Thymus (tissue), 14 donors: ENCODE results near the gene UNC13A. TPM values are rescaled to one million over a fixed set of nuclear protein-coding genes. Genes with fewer than 3 reads are reported as not detected.

Experiments
- DNase-seq, 9 donors: peaks; one replicate each; pipeline ENCODE4 v3.0.0-alpha.2; 2013; ENCODE audit warnings: low spot score in 9 of 9, low read depth in 6 of 9, missing footprints in 1 of 9
- H3K27ac ChIP-seq, 2 donors: one replicate each; pipeline ENCODE4 v1.5.1; 2013; ENCODE audit warnings: control low read depth in 1 of 2, low read depth in 1 of 2, low read length in 1 of 2, mild to moderate bottlenecking in 1 of 2, moderate library complexity in 1 of 2
- H3K27me3 ChIP-seq, 2 donors: one replicate each; pipeline ENCODE4 v1.5.1; 2013; ENCODE audit warnings: low read length in 1 of 2; ENCODE audit not compliant: control insufficient read depth in 2 of 2, insufficient read depth in 1 of 2
- H3K36me3 ChIP-seq, 2 donors: one replicate each; pipeline ENCODE4 v1.5.1; 2013; ENCODE audit warnings: low read length in 1 of 2, mild to moderate bottlenecking in 1 of 2, moderate library complexity in 1 of 2; ENCODE audit not compliant: control insufficient read depth in 2 of 2, insufficient read depth in 2 of 2
- H3K4me1 ChIP-seq, 2 donors: one replicate each; pipeline ENCODE4 v1.5.1; 2013; ENCODE audit warnings: low read length in 2 of 2; ENCODE audit not compliant: control insufficient read depth in 2 of 2, insufficient read depth in 2 of 2
- H3K4me3 ChIP-seq, 2 donors: one replicate each; pipeline ENCODE4 v1.5.1; 2013; ENCODE audit warnings: low read length in 2 of 2, control low read depth in 1 of 2, mild to moderate bottlenecking in 1 of 2
- H3K9me3 ChIP-seq, 2 donors: one replicate each; pipeline ENCODE4 v1.5.1; 2013; ENCODE audit warnings: low read length in 1 of 2, mild to moderate bottlenecking in 1 of 2; ENCODE audit not compliant: control insufficient read depth in 2 of 2, insufficient read depth in 1 of 2
- WGBS: extraction: QIAGEN DNeasy Blood & Tissue Kit; methylation state at CpG from one replicate; pipeline ENCODE4 v1.1.7; 2013; 5-methylcytosine and 5-hydroxymethylcytosine counted together
- long read RNA-seq, 10 donors: transcript quantifications; one replicate each; lab custom pipeline, GENCODE V29; 2026
- polyA plus RNA-seq: library from polyadenylated mRNA; stranded (reverse); fragments of 200-250 nt; gene quantifications from one replicate; pipeline ENCODE4 v1.2.3, GENCODE V29; 2013
- total RNA-seq: library from RNA; stranded (reverse); fragments of 120-200 nt; gene quantifications from one replicate; pipeline ENCODE4 v1.2.4, GENCODE V29; 2013
- donor health status: healthy.

UNC13A gene
- total RNA-seq (0.19 TPM), polyA plus RNA-seq (0.32 TPM)
- long read RNA-seq, donor 1, result 0 reads
- long read RNA-seq, donor 2, result 0 reads
- long read RNA-seq, donor 3, result 0 reads
- long read RNA-seq, donor 4, result 0 reads
- long read RNA-seq, donor 5, result 0 reads
- long read RNA-seq, donor 6, result 0 reads
- long read RNA-seq, donor 7, partial matches to known transcripts, result 8 of 8 reads
- long read RNA-seq, donor 7, other reads (novel, unspliced or antisense), result 0 of 8 reads
- long read RNA-seq, donor 8, result 0 reads
- long read RNA-seq, donor 9, result 0 reads
- long read RNA-seq, donor 10, result 0 reads

- H3K9me3 ChIP-seq, result peaks cover 0 to 1% of the 10 kb centered on the region in 2 donors
- DNase-seq, result peak in 6 of 9 donors; percentile 11 to 51 (median 43)
- 5% methylated on average over 77 of the region's 77 CpGs for WGBS
- no peaks in the 10 kb centered on the region for H3K4me1 ChIP-seq
- no peak within 1 kb of the TSS for H3K27ac ChIP-seq
- no peaks in the 10 kb centered on the region for H3K36me3 ChIP-seq
- H3K27me3 ChIP-seq, result peaks cover 33 to 62% of the 10 kb centered on the region in 2 donors
- H3K4me3 ChIP-seq, result no peak within 1 kb of the TSS
These were observed at the start of gene UNC13A for GRCh38 chr19:17687857-17688784. Gene UNC13A, minus strand, starts transcription at chr19:17688354. Its CDS starts 155 bp downstream, at chr19:17688199.

GRCh38 chr19:17737690-17738153, 49.6 kb upstream of the UNC13A start:
- 97% methylated on average over 7 of the region's 7 CpGs for WGBS
- H3K4me3 ChIP-seq, result no peak overlapping the region

DNA sequence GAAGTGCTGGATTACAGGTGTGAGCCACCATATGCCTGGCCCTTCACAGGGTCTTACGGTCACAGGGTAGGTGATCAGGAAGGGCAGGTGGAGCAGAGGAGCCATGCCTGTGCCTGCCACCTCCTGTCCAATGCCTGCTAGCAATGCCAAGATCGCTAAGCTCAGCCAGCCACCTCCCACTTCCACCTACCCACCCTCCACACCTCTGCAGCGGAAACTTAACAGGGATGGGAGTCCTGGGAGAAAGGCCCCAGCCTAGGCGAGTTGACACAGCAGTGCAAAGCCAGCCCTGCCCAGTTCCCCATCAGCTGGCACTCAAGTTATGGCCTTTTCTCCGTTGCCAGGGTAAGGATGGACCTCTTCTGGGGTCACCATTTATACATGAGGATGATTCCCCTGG, 47.3 kb upstream of the UNC13A start:
- DNase-seq, result no peak
- H3K4me3 ChIP-seq, result no peak overlapping the region
- WGBS, result 98% methylated on average over 5 of the region's 5 CpGs
- H3K27me3 ChIP-seq, result no peaks in the 10 kb centered on the region
- H3K4me1 ChIP-seq, result peaks cover 0 to 8% of the 10 kb centered on the region in 2 donors
- H3K9me3 ChIP-seq, result no peaks in the 10 kb centered on the region
- H3K36me3 ChIP-seq, result peaks cover 49 to 50% of the 10 kb centered on the region in 2 donors
- no peak overlapping the region for H3K27ac ChIP-seq

More at GRCh38 chr19:17737690-17738153, 49.6 kb upstream of the UNC13A start:
- peaks cover 0 to 8% of the 10 kb centered on the region in 2 donors for H3K4me1 ChIP-seq
- no peak overlapping the region for H3K27ac ChIP-seq
- peaks cover 29 to 40% of the 10 kb centered on the region in 2 donors for H3K36me3 ChIP-seq
- DNase-seq, result no peak
- peaks cover 3 to 8% of the 10 kb centered on the region in 2 donors for H3K9me3 ChIP-seq
- H3K27me3 ChIP-seq, result no peaks in the 10 kb centered on the region

DNA sequence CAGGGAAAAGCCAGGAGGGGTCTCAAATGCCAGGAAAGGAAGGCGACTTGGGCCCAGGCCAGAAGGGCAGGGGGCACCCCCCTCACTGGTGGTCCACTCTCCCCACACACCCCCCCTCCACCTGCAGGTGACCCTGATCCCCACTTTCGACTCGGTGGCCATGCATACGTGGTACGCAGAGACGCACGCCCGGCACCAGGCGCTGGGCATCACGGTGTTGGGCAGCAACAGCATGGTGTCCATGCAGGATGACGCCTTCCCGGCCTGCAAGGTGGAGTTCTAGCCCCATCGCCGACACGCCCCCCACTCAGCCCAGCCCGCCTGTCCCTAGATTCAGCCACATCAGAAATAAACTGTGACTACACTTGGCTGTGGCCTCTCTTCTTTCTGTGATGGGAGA, 46.0 kb upstream of the UNC13A start:
- no peak for DNase-seq
- H3K36me3 ChIP-seq, result peaks cover 62% of the 10 kb centered on the region in 2 donors

DNA sequence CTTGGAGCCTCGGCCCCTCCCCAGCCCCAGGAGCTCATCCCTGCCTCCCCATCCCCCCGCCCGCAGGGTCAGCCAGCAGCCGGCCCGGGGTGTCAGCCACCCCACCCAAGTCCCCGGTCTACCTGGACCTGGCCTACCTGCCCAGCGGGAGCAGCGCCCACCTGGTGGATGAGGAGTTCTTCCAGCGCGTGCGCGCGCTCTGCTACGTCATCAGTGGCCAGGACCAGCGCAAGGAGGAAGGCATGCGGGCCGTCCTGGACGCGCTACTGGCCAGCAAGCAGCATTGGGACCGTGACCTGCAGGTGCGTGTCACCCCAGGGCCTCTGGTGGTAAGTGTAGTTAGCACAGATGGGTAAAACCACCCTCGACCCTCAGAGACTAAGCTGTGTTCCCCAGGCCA, 45.0 kb upstream of the UNC13A start:
- no peak for DNase-seq
- Histone ChIP-seq H3K4me1 (no peaks in the 10 kb centered on the region), H3K36me3 (peaks cover 67 to 69% of the 10 kb centered on the region in 2 donors), H3K27me3 (no peaks in the 10 kb centered on the region), H3K4me3 (no peak overlapping the region), H3K27ac (no peak overlapping the region), H3K9me3 (no peaks in the 10 kb centered on the region)
- WGBS, result 98% methylated on average over 22 of the region's 22 CpGs

More for the DNA sequence above, 46.0 kb upstream of the UNC13A start:
- Histone ChIP-seq H3K27me3 (no peaks in the 10 kb centered on the region), H3K4me3 (no peak overlapping the region), H3K27ac (no peak overlapping the region), H3K9me3 (no peaks in the 10 kb centered on the region), H3K4me1 (peaks cover 0 to 3% of the 10 kb centered on the region in 2 donors)
- 97% methylated on average over 16 of the region's 16 CpGs for WGBS

DNA sequence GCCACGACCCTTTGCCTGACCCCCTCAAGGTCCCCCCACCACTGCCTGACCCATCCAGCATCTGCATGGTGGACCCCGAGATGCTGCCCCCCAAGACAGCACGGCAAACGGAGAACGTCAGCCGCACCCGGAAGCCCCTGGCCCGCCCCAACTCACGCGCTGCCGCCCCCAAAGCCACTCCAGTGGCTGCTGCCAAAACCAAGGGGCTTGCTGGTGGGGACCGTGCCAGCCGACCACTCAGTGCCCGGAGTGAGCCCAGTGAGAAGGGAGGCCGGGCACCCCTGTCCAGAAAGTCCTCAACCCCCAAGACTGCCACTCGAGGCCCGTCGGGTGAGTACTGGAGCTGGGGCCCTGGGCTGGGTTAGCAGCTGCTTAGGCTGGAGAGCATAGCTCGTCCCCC, 39.7 kb upstream of the UNC13A start:
- Histone ChIP-seq H3K27me3 (no peaks in the 10 kb centered on the region), H3K9me3 (no peaks in the 10 kb centered on the region), H3K4me1 (no peaks in the 10 kb centered on the region), H3K27ac (no peak overlapping the region), H3K4me3 (no peak overlapping the region), H3K36me3 (peaks cover 81% of the 10 kb centered on the region in 2 donors)
- no peak for DNase-seq
- WGBS, result 97% methylated on average over 19 of the region's 19 CpGs

DNA sequence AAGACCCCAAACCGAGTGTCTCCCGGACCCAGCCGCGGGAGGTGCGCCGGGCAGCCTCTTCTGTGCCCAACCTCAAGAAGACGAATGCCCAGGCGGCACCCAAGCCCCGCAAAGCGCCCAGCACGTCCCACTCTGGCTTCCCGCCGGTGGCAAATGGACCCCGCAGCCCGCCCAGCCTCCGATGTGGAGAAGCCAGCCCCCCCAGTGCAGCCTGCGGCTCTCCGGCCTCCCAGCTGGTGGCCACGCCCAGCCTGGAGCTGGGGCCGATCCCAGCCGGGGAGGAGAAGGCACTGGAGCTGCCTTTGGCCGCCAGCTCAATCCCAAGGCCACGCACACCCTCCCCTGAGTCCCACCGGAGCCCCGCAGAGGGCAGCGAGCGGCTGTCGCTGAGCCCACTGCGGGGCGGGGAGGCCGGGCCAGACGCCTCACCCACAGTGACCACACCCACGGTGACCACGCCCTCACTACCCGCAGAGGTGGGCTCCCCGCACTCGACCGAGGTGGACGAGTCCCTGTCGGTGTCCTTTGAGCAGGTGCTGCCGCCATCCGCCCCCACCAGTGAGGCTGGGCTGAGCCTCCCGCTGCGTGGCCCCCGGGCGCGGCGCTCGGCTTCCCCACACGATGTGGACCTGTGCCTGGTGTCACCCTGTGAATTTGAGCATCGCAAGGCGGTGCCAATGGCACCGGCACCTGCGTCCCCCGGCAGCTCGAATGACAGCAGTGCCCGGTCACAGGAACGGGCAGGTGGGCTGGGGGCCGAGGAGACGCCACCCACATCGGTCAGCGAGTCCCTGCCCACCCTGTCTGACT, 39.0 kb upstream of the UNC13A start:
- no peaks in the 10 kb centered on the region for H3K9me3 ChIP-seq
- no peak overlapping the region for H3K4me3 ChIP-seq
- no peaks in the 10 kb centered on the region for H3K27me3 ChIP-seq
- peaks cover 75 to 78% of the 10 kb centered on the region in 2 donors for H3K36me3 ChIP-seq
- no peaks in the 10 kb centered on the region for H3K4me1 ChIP-seq
- no peak overlapping the region for H3K27ac ChIP-seq
- 99% methylated on average over 62 of the region's 62 CpGs for WGBS
- no peak for DNase-seq

GRCh38 chr19:17726136-17726741, 38.1 kb upstream of the UNC13A start:
- Histone ChIP-seq H3K27me3 (no peaks in the 10 kb centered on the region), H3K36me3 (peaks cover 72 to 77% of the 10 kb centered on the region in 2 donors), H3K4me1 (peaks cover 3 to 6% of the 10 kb centered on the region in 2 donors), H3K4me3 (no peak overlapping the region), H3K9me3 (no peaks in the 10 kb centered on the region), H3K27ac (no peak overlapping the region)
- DNase-seq, result no peak
- WGBS, result 97% methylated on average over 59 of the region's 59 CpGs
